Measurements from ENCODE around the gene AGTRAP. TPM values are rescaled to one million over a fixed set of nuclear protein-coding genes. Genes with fewer than 3 reads are reported as not detected.

Gene AGTRAP
- total RNA-seq, 4 donors from 2014 or later: 4.1 to 34.7 (median 31.2) TPM

DNA sequence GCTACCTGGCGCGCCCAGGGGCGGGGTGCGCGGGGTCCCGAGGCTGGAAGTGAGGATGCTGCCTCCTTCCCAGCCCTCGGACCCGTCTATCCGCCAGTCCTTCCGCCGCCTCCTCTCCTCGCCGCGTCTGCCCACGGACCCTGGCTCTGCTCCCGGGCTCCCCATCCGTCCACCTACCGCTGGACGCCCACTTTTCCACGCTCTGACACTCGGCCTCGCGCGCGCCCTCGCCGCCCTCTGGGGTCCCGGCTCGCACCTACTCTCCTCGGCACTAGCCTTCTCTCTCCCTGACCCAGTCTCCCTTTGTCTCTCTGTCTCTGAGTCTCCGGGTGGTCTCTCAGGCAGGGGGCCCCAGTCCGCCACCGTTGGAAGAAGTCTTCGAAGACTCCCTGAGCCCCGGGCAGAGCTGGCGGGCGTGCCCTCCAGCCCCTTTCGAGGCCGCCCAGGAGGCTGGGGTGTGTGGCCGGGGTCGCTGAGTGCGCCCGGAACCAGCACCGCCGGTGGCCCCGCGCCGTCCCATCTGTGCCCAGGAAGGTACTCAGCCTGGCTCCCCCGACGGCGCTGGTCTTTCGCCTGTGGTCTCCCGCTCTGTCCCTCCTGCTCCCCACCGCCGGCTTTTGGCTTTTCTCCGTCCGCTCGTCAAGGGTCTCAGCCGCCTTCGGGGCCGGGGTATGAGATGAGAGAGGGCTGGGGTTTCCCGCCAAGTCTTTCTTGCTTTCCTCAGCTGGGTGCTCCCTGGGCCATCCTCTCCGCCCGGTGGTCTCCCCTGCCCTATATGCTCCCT is 43.8 kb upstream of the AGTRAP start:
- intact Hi-C loops (cut with DNase I; ENCODE audit: low total_unique reads): no loop called here
- Histone ChIP-seq H3K27ac (no peak overlapping the region), H3K27me3 (peaks cover 0 to 11% of the 10 kb centered on the region in 2 donors), H3K36me3 (no peaks in the 10 kb centered on the region), H3K4me1 (peaks cover 0 to 17% of the 10 kb centered on the region in 2 donors), H3K4me3 (no peak overlapping the region), H3K9me3 (no peaks in the 10 kb centered on the region)
- TF ChIP-seq, protein P1, sequence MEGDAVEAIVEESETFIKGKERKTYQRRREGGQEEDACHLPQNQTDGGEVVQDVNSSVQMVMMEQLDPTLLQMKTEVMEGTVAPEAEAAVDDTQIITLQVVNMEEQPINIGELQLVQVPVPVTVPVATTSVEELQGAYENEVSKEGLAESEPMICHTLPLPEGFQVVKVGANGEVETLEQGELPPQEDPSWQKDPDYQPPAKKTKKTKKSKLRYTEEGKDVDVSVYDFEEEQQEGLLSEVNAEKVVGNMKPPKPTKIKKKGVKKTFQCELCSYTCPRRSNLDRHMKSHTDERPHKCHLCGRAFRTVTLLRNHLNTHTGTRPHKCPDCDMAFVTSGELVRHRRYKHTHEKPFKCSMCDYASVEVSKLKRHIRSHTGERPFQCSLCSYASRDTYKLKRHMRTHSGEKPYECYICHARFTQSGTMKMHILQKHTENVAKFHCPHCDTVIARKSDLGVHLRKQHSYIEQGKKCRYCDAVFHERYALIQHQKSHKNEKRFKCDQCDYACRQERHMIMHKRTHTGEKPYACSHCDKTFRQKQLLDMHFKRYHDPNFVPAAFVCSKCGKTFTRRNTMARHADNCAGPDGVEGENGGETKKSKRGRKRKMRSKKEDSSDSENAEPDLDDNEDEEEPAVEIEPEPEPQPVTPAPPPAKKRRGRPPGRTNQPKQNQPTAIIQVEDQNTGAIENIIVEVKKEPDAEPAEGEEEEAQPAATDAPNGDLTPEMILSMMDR (IDR thresholded peaks at IDR 0.05): no peak
- no peak for TF ChIP-seq POLR2A (IDR thresholded peaks at IDR 0.05)
- DNase-seq: no peak

DNA sequence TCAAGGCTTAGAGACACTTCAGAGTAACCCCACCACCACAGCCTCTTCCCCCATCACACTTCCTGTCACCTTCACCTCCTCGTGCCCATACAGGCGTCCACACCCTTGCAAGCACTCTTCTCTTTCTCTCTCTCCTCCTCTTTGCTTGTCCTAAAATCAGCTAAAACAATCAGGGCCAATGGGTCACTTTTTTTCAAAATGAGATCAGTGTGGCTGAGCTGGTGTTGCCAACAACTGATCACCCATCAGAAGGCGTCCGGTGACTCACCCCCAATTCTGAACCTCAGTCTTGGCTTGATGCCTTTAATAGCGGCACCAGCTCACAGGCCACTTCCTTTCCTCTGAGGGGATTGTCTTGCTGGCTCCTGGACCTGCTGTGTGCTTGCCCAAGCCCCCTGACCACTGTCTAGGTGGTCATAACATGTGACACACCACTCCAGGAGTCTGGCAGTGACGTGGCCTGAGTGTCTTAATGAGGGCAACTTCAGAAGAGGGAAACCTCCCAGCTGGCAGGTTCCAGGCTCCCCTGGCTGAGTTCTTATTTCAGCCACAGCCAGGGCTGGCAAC is 42.8 kb upstream of the AGTRAP start:
- Histone ChIP-seq H3K9me3 (no peaks in the 10 kb centered on the region), H3K4me3 (no peak overlapping the region), H3K4me1 (peaks cover 0 to 17% of the 10 kb centered on the region in 2 donors), H3K36me3 (no peaks in the 10 kb centered on the region), H3K27me3 (peaks cover 0 to 11% of the 10 kb centered on the region in 2 donors), H3K27ac (no peak overlapping the region)
- no peak for DNase-seq
- TF ChIP-seq POLR2A (IDR thresholded peaks at IDR 0.05): no peak
- TF ChIP-seq, protein P1 (IDR thresholded peaks at IDR 0.05): no peak
- intact Hi-C loops (cut with DNase I; ENCODE audit: low total_unique reads): no loop called here

DNA sequence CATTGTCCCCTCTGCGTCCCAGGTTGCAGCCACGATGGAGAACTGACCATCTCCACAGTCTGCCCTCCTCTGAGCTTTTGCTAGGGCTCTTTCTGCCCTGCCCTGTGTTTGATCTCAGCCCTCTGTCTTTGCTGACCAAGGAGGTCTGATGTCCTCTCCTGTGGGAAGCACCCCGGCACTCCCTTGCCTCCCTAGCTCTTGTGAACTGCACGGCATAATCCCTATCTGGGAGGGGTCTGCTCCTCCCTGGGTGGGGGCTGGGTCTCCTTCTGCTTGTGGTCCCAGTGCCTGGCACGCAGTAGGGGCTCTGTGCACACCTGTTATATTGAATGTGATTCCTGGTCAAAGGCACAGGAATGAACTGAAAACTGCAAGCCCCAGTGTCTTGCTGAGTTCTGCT is 42.0 kb upstream of the AGTRAP start:
- no peak overlapping the region for H3K27ac ChIP-seq
- no peaks in the 10 kb centered on the region for H3K9me3 ChIP-seq
- no peak for TF ChIP-seq POLR2A (IDR thresholded peaks at IDR 0.05)
- TF ChIP-seq, protein P1 (IDR thresholded peaks at IDR 0.05): no peak
- intact Hi-C loops (cut with DNase I; ENCODE audit: low total_unique reads): no loop called here
- H3K36me3 ChIP-seq: no peaks in the 10 kb centered on the region
- peaks cover 0 to 17% of the 10 kb centered on the region in 2 donors for H3K4me1 ChIP-seq
- H3K27me3 ChIP-seq: peaks cover 0 to 11% of the 10 kb centered on the region in 2 donors
- no peak for DNase-seq
- H3K4me3 ChIP-seq: no peak overlapping the region

DNA sequence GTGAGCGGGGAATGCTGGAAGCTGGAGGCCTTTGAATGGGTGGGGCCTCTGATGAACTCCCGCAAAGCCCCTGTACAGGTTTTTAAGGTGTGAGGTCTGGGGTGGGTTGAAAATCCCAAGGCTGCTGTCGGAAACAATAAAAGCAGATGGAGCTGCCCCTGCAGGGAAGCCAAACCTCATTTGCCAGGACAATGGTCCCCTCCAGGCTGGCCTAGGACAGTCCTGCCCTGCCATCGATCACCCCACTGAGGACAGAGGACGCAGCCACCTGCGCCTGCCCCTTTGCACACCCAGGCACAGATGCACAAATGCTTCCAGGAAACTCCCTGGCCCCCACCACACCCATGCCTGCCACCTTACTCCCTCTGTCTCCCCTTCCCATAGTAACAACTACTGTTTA is 40.1 kb upstream of the AGTRAP start:
- no peak overlapping the region for H3K27ac ChIP-seq
- no peak for TF ChIP-seq POLR2A (IDR thresholded peaks at IDR 0.05)
- TF ChIP-seq, protein P1 (IDR thresholded peaks at IDR 0.05): no peak
- H3K4me3 ChIP-seq: no peak overlapping the region
- H3K27me3 ChIP-seq: peaks cover 0 to 3% of the 10 kb centered on the region in 2 donors
- no peak for DNase-seq
- no peaks in the 10 kb centered on the region for H3K36me3 ChIP-seq
- intact Hi-C loops (cut with DNase I; ENCODE audit: low total_unique reads): no loop called here
- H3K4me1 ChIP-seq: peaks cover 0 to 10% of the 10 kb centered on the region in 2 donors
- H3K9me3 ChIP-seq: no peaks in the 10 kb centered on the region

DNA sequence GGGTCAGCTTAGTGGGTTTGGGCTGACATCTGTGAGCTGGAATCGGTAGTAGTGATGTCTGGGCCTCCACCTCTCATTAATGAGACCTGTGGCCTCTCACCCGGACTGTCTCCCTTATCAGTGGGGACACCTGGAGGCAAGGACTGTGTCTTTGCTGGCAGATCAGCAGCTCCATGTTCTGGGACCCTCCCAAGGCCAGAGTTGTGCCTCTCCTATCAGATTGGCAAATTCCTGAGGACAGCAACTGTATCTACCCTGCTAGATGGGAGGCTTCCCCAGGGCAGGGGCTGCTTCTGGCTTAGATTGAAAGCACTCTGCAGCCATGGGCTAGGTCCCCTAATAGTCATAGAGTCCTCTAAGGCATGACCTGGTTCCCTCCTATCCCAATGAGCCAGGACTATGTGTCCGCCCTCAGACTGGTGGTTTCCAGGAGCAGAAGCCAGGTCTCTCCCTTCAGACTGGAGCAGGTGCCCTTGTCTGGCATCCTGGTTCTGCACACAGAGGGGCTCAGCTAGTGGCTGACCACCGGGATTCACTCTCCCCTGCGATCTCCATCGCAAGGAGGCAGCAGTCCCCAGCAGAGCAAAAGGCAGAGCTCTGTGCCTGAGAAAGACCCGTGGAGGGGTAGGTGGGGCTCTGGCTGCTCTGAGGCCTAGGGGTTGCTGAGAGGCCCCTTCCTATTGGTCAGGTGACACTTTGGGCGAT is 38.6 kb upstream of the AGTRAP start:
- H3K4me3 ChIP-seq: no peak overlapping the region
- no peaks in the 10 kb centered on the region for H3K36me3 ChIP-seq
- H3K27ac ChIP-seq: no peak overlapping the region
- no peak for DNase-seq
- no peaks in the 10 kb centered on the region for H3K4me1 ChIP-seq
- no peak for TF ChIP-seq POLR2A (IDR thresholded peaks at IDR 0.05)
- TF ChIP-seq, protein P1 (IDR thresholded peaks at IDR 0.05): no peak
- no peaks in the 10 kb centered on the region for H3K9me3 ChIP-seq
- peaks cover 0 to 5% of the 10 kb centered on the region in 2 donors for H3K27me3 ChIP-seq
- intact Hi-C loops (cut with DNase I; ENCODE audit: low total_unique reads): no loop called here

Measured in uterus (tissue), 4 donors.